HG02642 (cell line): ENCODE measurements around the gene PDIA2.
"Not testable (repeated sequence)": the region's sequence is repeated elsewhere in the genome, so short reads cannot be mapped to it uniquely, and the experiment has no call there.

Experiments
- ATAC-seq: cut with Tn5 transposase; IDR thresholded peaks from one replicate; pipeline ENCODE4 v1.9.1; 2021; ENCODE audit warnings: mild to moderate bottlenecking; ENCODE audit not compliant: unreplicated experiment, poor library complexity

The PDIA2 gene

DNA sequence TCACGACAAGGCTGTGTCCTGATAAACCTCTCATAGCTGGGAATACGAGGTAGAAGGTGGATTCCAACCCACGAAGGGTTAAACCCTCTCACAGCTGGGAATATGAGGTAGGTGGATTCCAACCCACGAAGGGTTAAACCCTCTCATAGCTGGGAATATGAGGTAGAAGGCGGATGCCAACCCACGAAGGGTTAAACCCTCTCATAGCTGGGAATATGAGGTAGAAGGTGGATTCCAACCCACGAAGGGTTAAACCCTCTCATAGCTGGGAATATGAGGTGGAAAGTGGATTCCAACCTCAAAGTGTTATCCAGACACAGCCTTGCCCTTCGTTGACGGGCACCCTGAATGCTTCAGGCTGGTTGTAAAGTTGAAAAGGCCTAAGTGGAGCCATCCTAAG is 38.6 kb downstream of the PDIA2 start:
- ATAC-seq: no peak

DNA sequence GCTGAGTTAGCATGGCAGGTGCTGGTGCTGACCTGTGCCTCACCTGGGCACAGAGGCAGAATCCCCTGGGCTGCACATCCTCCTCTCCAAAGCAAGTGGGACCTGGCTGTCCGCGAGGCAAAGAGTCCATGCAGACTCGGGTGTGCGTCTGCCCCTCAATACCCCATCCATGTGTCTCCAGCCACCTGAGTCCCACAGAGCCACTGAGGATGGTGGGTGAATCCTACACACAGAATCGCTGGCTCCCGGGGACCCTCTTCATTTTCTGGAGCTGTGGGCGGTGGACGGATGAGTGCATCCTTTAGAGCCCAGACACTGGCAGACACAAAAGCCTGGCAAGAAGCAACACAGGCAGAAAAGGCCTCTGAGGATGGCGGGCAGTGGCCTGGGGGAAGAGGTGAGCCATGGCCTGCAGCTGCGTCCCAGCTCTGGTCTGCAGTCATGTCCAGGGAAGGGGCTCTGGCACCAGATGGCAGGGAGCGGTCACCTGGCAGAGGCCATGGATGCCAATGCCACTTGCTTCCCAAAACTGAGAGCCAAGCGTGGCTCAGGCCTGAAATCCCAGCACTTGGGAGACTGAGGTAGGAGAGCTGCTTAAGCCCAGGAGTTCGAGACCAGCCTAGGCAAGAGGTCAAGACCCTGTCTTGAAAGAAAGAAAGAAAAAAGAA is 39.6 kb downstream of the PDIA2 start:
- ATAC-seq: no peak

DNA sequence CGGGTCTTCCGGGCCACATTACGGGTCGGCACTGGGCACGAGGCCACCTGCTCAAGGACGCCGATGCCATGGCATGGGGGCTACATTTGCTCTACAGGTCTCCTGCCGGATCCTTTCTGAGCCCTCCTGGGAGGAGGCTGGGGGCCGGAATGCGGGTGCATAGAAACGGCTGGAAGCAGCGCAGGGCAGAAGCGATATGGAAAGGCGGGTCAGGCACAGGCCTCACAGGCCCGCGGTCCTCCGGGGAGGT is 41.2 kb downstream of the PDIA2 start:
- ATAC-seq: no peak

DNA sequence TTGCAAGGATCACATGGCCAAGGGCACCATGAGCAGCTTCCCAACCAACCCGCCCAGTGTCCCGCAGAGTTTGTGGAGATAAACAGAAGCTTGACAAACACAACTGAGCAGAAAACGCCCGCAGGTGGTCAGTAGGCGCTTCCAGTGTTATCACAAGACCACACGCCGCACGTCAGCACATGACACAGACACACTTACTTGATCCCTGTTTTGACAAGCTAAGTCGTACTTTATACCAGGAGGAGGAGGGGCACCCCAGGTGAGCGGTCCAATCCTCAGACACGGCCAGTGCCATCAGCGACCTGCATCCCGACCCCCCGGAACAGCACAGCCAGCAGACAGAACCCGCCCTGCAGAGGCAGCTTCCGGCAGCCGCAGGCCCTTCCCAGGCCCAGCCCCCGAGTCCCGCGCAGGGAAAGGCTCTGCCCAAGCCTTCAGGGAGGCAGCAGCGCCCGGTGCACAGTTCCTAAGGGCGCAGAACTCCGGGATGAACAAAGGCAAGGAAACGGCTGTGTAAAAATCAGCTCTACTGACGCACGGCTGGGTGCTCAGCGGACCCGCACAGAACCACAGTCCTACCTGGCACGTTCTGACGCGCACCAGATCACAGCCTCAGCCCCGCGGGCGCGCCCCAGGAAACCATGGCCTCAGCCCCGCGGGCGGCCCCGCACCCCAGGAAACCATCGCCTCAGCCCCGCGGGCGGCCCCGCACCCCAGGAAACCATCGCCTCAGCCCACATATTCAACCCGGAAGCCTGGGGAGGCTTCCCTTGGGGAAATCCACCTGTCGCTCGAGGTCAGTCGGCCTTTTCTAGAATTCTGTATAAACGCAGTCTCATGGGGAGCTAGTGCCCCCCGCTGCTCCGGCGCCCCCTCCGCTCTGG is 41.7 kb downstream of the PDIA2 start:
- no peak for ATAC-seq

DNA sequence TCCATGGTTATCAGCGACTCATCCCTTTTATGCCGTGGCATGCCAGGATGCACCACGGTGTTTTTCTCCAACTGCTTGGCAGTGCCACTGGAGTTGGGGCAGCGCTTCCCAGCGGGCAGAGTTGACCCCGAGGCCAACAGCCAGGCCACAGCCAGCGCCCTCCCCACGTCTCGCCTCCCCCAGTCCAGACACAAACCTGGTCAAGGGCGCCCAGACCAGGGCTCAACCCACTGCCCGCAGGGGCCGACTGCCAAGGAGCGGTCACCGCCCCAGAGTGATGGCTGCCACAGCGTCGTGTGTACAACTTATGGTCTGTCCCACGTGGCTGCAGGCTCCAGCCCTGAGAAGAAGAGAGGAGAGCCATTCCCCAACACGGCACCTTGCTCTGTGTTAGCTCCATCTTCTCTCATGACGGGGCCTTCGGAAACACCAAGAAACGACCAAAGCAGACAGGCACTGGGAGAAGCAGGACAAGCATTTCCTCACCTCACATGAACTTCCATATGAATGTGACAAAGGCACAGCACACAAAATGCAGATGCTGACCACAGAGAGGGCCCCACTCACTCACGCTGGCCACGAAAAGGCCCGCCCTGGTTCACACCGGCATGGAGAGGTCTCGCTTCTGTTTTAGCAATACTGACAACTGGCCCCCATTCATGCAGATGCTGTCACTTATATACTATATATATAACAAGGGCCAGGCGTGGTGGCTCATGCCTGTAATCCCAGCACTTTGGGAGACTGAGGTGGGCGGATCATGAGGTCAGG is 42.6 kb downstream of the PDIA2 start:
- no peak for ATAC-seq

DNA sequence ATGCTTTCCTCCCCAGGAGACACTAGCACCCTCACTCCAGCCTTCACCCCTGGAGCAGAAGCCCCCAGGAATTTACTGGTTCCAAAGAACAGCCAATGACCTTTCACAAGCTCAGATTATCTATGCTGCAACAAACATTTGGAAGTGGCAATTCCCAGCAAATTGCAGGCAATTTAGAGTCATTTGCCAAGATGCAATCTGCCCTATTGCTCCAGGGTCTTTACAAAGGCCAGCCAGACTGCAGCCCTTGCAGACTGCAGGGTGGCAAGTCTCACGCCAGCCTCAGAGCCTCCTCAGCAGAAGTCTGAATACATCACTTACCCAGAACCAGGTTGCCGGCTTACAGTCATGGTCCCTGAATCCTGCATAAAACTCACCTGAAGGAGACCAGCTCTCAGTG is 47.8 kb downstream of the PDIA2 start:
- no peak for ATAC-seq

DNA sequence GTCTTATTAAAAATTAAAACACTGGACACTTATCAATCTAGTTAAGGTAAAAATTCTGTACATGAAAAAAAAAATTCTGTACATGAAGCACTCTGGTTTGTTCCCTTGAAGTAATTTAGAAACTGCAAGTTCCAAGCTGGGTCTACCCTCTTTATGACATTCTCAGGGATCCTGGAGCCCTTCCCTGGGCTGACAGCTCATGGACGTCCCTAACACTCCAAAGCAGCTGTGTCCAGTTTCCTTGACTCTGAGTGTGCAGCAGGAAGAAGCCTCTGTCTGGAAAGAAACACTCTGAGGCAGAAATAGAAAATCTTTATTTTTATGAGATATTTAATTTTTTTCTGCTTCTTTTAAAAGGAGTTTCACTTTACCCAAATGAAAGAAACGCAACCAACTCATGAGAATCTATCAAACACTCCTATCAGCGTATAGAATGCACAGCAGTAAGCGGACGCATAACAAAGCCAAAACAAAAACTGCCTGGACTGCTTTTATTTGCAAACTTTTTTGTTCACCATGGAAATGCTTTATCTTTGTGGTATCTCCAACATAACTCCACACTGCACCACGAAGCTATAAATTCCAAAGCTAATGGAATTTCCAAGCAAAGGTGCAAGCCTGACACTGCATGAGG is 48.3 kb downstream of the PDIA2 start:
- not testable (repeated sequence) for ATAC-seq

DNA sequence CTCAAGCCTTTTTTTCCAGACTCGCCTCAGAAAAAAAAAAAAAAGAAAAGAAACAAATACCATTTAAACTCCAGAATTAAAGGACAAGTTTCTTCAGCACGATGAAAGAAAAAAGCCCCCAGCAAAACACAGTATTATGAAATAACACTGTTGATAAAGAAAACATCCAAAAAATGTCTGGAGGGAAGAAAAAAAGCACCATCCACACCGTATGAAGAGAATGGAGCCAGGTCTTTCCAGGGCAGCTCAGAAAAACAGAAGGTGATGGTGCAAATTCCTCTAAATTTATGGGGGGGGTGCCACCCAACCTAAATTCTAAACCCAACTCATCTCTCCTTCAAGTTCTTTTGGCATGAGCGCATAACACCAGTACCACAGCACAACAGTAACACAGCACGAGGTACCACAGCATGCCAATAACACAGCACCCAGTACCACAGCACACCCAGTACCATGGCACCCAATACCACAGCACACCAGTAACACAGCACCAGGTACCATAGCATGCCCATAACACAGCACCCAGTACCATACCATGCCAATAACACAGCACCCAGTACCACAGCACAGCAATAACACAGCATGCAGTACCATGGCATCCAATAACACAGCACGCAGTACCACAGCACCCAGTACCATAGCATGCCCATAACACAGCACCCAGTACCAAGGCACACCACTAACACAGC is 50.6 kb downstream of the PDIA2 start:
- no peak for ATAC-seq

DNA sequence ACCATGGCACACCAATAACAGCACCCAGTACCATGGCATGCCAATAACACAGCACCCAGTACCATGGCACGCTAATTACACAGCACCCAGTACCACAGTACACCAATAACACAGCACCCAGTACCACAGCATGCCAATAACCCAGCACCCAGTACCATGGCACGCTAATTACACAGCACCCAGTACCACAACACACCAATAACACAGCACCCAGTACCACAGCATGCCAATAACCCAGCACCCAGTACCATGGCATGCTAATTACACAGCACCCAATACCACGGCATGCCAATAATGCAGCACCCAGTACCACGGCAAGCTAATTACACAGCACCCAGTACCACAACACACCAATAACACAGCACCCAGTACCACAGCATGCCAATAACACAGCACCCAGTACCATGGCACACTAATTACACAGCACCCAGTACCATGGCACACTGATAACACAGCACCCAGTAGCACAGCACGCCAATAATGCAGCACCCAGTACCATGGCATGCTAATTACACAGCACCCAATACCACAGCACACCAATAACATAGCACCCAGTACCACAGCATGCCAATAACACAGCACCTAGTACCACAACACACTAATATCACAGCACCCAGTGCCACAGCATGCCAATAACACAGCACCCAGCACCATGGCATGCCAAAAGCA is 51.3 kb downstream of the PDIA2 start:
- ATAC-seq: not testable (repeated sequence)

DNA sequence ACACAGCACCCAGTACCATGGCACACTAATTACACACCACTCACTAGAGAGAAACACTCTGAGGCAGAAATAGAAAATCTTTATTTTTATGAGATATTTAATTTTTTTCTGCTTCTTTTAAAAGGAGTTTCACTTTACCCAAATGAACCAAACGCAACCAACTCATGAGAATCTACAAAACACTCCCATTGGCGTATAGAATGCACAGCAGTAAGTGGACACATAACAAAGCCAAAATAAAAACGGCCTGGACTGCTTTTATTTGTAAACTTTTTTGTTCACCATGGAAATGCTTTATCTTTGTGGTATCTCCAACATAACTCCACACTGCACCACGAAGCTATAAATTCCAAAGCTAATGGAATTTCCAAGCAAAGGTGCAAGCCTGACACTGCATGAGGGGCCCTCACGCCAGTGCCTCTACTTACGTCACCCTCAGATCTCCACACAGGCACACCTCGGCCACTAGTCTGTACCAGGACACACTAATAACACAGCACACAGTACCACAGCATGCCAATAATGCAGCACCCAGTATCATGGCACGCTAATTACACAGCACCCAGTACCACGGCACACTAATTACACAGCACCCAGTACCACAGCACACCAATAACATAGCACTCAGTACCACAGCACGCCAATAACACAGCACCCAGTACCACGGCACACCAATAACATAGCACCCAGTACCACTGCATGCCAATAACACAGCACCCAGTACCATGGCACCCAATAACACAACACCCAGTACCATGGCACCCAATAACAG is 52.1 kb downstream of the PDIA2 start:
- not testable (repeated sequence) for ATAC-seq

DNA sequence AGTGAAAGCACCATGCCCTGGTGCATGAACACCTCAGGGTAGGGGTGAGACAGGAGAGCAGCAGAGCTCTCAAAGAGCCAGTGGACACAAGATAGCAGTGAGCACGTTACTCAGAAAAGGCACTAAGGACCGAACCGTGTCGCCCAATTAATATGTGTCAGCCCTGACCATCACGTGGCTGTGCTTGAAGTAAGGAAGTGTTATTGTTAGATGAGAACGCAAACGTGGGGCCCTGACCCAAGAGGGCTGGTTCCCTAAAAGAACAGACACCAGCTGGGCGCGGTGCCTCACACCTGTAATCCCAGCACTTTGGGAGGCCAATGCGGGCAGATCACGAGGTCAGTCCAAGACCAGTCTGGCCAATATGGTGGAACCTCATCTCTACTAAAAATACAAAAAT is 53.3 kb downstream of the PDIA2 start:
- no peak for ATAC-seq
